SKM-1 (cell line): ENCODE measurements around the gene CACNA1D.

ENCODE experiments used
- DNase-seq: peaks from one replicate; lab custom pipeline; 2025; ENCODE audit not compliant: unreplicated experiment; lab: John Stamatoyannopoulos, UW

CACNA1D gene

DNA sequence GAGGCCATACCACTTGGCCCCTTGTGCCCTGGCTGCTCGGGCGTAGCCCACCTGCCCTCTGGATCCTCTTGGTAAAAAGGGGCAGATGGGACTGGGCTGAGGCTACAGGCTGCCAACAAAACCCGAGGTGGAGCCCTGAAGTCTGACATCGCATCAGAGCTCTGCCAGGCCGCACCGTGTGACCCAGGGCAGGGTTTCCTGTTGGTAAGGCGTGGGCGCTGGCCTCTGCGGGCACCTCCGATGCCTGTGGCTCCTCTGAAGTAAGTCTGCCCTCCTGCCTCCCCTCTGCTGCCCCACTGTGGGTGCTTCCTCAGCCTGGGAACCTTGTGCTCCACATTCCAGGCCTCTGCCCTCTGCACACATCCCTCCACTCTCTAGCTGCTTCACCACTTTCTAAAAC lies 342.9 kb downstream of the CACNA1D start:
- DNase-seq = no peak

DNA sequence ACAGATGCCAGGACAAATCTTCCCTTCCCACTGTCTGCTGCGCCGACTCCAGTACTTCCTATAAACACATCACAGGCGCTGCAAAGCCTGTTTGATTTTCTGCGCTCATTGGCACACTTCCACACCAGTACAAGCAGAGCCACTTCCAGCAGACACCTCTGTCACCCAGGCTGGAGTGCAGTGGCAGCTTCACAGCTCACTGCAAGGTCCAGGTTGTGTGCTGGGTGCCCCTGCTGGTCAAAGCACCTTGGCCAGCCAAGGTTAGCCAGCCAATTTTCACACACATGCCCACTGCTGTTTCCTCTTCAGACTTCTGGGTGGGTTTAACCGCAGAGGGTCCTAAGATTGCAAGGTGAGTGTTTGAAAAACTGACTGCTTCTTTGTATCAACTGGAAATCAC lies 346.9 kb downstream of the CACNA1D start:
- no peak for DNase-seq

DNA sequence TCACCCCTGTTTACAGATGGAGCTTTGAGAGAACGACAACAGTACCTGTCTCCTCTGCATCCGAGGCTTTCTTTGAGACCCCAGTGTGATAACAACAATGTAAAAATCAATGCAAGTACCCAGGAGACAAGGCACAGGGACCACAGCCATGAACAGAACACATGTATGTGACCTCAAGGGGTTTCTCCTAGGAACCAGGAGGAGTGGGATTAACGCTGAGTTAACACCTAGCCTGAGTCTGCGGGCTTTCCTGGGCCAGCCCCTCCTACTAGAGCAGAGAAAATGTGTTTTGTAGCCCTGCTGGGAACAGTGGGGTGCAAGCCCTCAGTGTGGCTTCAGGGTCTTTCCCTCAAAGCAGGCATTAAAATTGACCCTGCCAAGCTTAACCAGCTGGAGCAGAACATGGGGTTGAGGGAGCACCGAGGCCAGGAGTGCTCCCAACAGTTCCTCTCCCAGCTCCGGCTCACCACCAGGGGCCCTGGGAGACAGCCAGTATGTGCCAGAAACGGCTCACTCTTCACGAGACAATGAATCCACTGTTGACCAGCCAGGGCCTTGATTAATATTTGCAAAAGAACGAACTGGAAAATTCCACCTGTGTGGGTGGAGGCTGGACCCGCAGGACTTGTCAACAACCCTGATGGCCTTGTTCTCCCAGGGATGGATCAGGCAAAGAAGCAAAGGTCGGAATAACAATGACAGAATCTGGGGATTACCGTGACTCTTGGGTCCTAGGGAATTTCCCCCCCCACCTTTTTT lies 348.2 kb downstream of the CACNA1D start:
- DNase-seq = no peak

DNA sequence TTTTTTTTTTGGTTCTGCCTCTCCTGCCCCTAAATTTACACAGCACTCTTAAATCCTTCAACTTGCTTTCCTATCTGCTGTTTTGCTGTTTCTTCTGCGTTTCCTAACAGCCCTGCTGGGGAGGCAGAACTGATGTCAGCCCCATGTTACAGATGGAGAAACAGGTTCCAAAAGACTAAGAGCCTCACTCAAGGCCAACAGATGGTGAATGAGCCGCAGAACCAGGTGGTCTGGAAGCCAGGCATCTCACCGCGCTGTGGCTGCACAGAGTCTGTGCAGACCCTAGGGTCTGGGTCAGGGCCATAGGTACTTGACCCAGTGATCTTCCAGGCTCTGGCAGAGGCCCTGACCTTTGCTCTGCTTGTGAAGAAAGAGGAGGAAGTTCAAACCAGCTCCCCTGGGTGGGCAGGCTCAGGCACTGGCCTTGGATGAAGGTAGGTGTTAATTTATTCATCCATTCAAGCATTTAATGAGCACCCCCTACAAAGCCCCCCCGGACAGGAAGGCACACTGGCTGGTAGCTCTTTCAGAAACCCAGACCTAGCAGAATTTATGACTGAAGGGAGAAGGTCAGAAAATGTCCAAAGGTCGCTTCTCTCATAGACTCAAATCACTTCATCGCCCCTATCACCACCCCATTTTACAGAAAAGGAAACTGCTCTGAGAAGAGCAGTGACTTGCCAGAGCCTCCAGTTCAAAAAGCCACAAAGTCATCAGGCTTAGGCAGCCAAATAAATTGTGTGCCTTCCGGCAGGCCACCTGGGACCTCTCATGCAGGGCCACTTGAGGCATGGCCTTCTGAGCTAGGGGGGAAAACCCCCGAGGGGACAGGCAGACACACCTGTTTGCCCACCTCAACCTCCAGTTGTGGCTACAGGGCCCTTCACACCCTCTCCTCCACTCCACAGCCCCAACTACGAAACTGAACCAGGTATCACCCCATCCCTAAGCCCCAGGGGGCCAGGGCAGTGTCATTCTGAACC lies 349.1 kb downstream of the CACNA1D start:
- DNase-seq = no peak

DNA sequence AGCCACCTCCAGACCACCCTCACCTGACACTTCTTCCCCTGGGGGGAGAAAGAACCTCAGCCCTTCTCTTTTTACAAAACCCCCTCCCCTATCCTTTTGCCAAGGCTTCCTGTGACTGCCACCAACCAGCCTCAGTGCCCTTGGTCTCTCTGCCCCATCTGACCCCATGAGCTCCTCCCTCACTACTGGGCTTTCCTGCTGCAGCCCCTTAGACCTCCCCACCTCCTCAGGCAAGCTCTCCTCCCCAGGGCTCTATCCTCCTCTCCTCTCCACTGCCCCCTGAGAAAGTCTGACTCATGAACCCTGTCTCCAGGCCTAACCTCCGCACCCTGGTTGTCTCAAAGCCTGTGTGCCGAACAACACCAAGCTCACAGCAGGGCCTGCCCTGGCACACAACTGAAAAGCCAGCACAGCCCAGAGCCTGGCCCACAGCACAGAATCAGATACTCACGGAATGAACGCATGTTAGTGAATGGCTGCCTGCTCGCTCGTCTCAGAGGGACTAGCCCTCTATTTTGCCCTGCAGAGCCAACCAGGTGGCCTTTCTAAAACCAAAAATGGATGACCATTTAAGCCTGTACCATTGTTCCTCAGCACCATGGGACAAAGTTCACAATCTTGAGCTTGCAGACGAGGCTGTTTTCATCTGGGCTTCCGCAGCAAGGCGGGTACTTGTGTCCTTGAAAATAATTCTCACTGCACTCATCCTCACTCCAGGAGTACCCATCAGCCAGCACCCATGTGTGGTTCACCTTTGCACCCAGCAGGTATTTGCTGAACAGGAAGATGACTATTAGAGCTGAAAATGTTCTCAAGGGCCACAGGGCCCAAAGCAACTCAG lies 350.1 kb downstream of the CACNA1D start:
- DNase-seq = no peak

DNA sequence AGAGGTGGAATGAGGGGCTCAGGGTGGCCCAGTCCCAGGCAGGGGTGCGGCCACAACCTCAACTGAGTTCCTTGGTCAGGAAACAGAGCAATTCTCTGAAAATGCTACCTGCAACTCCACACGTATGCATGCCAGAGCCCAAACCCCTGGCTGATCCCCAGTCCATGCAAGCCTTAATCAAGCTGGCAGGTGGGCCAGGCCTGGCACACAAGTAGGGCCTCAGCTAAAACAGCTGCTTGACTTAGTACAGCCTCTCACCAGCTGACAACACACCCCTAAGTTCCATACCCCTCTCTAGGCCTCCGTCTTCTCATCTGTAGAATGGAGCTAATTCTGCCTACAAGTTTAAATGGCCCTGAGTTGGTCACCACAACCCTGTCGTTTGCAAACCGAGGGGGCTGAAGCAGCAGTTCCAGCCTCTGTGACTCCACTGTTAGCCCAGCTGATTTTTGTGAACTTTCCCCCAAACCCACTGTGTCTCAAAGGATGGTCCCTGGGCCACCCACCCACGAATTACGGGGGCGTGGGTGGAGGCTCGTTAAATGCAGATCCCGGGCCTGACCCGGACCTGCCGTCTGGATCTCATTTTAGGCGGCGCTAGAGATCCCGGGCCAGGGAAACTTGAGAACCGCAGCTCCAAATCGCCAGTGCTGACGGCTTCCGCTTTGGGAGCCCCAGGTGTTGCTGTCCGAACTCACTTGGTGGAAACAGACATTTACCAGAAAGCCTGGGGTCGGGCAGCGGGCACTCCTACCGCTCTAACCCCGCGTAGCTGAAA lies 350.9 kb downstream of the CACNA1D start:
- DNase-seq = peak; percentile 15

DNA sequence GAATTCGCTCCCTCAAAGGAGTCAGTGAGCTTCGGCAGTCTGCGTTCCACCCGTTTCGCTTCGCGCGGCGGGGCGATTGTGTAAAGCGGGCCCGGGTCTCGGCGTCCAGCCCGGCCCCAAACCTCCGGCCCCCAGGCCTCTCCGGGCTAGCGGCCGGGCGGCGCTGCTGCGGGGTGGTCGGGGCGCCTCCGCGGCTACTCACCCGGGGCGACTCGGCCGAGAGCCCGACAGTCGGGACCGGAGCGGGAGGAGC lies 351.4 kb downstream of the CACNA1D start:
- DNase-seq = no peak

DNA sequence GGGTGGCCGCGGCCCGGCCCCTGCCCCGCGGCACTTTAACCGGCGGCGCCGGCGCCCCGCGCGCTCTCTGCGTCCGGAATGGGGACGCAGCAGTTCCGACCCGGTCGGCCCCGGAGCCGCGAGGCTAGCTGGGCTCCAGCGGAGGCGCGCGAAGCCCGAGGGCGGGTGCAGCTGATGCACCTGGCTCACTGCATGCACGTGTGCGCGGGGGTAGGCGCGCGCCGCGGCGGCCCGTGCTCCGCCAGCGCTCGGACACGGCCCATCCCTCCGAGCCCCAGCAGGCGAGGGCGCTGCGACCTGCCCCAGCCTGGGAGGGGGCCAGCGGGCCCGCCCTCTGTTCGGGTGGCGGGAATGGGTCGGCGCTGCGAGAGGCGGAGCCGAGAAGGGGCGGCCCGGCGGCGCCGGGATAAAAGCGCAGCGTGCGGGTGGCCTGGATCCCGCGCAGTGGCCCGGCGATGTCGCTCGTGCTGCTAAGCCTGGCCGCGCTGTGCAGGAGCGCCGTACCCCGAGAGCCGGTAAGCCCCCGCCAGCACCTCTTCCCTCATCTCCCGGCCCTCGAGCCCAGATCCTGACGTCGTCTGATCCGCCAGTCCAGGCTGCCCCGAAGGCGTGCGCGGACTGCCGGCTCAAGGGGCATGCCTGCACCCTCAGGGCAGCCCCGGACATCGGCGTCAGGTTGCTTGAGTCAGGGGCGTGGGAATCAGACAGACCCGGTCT lies 351.9 kb downstream of the CACNA1D start, which contains the start of the genes CHDH and IL17RB:
TSS of gene CHDH (minus strand) at position 286 of the 717 bp plus-strand sequence. CDS start 22,411 bp downstream, outside the sequence.
TSS of gene IL17RB (plus strand) at position 435 of the 717 bp plus-strand sequence. CDS start at position 456, 21 bp downstream.
- DNase-seq = no peak

DNA sequence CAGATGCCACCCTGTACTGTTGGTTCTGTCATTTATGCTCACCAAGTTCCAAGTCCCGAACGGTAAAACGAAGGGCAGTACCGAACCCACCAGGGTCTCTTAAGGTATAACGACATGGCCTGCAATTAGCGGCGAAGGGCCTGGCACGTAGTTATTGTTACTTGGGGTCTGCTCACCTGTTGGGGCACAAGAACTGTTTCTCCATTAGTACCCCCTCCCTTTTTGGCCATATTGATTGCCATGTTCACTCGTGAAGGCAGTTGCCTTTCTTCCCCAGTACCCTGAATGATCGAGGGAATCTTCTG lies 352.4 kb downstream of the CACNA1D start:
- DNase-seq = no peak

DNA sequence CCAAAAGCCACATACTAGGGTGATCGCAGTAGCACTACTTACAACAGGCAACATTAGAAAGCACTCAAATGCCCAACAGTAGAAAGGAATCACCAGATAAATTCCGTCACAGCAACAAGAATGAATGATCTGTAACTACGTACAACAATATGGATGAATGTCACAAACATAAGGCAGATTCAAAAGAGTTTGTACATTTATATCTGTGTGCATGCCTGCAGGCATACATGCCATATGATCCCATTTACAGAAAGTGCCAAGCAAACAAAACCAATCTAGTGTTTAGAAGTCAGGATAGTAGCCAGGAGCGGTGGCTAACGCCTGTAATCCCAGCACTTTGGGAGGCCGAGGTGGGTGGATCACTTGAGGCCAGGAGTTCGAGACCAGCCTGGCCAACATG lies 355.5 kb downstream of the CACNA1D start:
- DNase-seq = no peak

DNA sequence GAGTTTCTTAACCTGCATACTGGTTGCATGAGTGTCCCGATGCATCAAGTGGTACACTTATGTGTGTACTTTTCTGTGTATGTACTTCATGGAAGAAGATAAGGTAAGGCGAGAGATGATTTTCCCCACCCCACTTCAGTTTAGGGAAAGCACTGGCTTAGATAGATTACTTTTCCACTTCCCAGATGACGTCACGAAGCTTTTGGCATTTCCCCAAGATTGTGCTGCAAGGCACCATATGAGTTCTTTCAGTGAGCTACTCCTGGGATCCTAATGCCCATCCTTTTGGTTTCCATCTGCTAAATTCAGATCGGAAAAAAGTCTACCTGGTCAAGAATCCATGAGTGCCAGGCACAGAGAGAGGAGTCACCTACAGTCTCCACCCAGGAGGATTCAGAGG lies 356.5 kb downstream of the CACNA1D start:
- no peak for DNase-seq

DNA sequence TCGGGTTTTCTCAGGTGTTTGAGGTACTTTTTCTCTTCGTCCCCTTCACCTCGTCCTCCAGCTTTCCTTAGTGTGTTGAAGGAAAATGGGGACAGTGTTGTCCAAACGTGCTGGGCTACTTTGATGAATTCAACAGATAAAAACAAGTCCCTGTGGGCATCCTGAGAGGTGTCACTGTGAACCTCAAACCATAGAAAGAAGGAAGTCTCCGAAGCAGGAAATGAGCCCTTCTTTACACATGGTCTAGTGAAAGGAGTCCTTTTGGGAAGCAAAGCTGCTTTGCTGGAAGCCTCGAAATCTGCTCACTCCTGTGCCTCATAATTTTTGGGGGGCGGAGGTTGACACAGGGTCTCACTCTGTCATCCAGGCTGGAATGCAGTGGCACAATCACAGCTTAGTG lies 362.6 kb downstream of the CACNA1D start:
- DNase-seq = no peak

DNA sequence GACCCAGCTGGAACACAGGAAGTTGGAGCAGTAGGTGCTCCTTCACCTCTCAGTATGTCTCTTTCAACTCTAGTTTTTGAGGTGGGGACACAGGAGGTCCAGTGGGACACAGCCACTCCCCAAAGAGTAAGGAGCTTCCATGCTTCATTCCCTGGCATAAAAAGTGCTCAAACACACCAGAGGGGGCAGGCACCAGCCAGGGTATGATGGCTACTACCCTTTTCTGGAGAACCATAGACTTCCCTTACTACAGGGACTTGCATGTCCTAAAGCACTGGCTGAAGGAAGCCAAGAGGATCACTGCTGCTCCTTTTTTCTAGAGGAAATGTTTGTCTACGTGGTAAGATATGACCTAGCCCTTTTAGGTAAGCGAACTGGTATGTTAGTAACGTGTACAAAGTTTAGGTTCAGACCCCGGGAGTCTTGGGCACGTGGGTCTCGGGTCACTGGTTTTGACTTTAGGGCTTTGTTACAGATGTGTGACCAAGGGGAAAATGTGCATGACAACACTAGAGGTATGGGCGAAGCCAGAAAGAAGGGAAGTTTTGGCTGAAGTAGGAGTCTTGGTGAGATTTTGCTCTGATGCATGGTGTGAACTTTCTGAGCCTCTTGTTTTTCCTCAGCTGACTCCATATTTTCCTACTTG lies 363.8 kb downstream of the CACNA1D start:
- no peak for DNase-seq

DNA sequence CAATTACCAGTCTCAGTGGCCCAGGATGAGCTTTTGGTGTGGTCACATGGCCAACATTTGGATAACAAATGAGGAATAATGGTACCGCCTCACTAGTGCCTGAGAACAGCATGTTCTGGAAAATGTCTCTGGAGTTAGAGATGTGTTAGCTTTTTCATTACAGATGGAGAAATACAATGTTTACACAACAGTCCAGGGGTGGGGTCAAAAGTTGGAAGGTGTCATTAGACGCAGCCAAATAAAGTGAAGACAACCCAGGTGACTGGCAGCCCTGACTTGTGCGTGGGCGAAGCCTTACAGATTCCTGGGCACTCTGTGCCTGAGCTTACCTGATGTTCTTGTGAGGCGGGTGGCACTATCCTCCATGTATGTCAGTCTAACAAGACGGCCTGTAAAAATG lies 364.8 kb downstream of the CACNA1D start:
- no peak for DNase-seq

DNA sequence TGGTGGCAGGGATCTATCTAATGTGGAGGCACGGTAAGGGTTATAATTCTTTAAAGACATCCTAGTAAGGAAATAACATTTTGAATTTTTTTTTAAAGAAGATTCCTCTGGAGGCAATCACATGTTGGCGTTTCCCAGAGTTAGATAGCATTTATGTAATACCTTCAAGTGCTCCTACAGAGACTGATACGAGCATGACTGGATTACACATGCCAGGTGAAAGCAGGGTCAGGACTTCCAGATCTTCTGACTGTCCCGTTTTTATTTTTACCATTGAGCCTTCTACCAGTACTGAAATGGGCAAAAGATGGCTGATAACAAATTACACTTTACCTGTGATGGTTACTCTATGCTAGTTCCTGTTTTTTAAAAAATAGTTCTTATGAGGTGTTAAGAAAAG lies 365.8 kb downstream of the CACNA1D start:
- no peak for DNase-seq

DNA sequence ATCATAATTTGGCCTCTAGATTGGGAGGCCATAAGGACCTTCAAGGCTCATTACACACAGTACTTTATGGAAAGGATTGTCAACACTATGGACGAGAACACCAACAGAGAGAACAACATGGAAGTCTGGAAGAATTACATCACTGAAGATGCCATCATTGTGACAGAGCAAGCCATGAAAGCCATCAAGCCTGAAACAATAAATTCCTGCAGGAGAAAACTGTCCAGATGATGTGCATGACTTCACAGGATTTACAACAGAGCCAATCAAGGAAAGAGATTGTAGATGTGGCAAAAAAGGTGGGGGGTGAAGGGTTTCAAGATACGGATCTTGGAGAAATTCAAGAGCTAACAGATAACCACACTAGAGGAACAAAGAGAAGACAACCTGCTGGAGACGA lies 367.8 kb downstream of the CACNA1D start:
- DNase-seq = no peak

DNA sequence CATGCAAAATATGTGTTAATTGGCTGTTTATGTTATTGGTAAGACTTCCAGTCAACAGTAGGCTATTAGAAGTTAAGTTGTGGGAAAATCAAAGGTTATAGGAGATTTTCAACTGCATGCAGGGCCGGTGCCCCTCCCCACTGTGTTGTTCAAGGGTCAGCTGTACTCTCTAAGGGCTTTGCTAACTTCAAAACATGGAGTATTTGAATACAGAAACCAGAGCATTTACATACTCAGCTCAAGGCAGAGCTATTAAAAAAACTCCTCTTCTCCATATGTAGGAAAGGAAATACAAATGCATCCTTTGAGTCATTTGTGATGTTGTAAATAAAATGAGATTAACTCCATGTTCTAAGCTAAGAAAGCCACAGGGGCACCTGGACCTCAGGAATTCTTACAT lies 368.7 kb downstream of the CACNA1D start:
- DNase-seq = no peak
